SK-N-SH (cell line): Measurements from ENCODE around the gene PARD3B.

Source experiments
- EZH2phosphoT487 ChIP-seq: fragments of 200-600 bp; sonication (generic); IDR thresholded peaks from 2 replicates; pipeline ENCODE4 v1.6.1; 2017; ENCODE audit warnings: low read depth, mixed run types, mild to moderate bottlenecking, antibody characterized with exemption, moderate library complexity, borderline replicate concordance
- FOXJ3 ChIP-seq: sonication (generic); formaldehyde crosslinking; IDR thresholded peaks from 2 replicates; pipeline ENCODE4 v1.5.1; 2020; ENCODE audit warnings: mild to moderate bottlenecking, missing genetic modification reagents
- GABPA ChIP-seq: IDR thresholded peaks from 2 replicates; pipeline ENCODE4 v1.4.0; 2012; ENCODE audit warnings: low read depth, mild to moderate bottlenecking
- GATA2 ChIP-seq: sonication (generic); formaldehyde crosslinking; IDR thresholded peaks from 2 replicates; pipeline ENCODE4 v1.5.0; 2020; ENCODE audit warnings: mild to moderate bottlenecking, missing genetic modification reagents
- JUND ChIP-seq: IDR thresholded peaks from 2 replicates; pipeline ENCODE4 v1.4.0; 2012
- MEF2A ChIP-seq: IDR thresholded peaks from 2 replicates; pipeline ENCODE4 v1.4.0; 2012; ENCODE audit warnings: low read depth, borderline replicate concordance
- POLR2AphosphoS5 ChIP-seq: IDR thresholded peaks from 2 replicates; pipeline ENCODE4 v1.6.1; 2012; ENCODE audit warnings: low read depth, low read length
- RFX5 ChIP-seq: IDR thresholded peaks from 2 replicates; pipeline ENCODE4 v1.6.1; 2012; ENCODE audit warnings: mild to moderate bottlenecking, improper control_type of control experiment, low read length
- RXRA ChIP-seq: IDR thresholded peaks from 2 replicates; pipeline ENCODE4 v1.4.0; 2012; ENCODE audit warnings: low read depth, mild to moderate bottlenecking, borderline replicate concordance
- SMC3 ChIP-seq: IDR thresholded peaks from 2 replicates; pipeline ENCODE4 v1.6.1; 2012; ENCODE audit warnings: low read depth, low read length, improper control_type of control experiment
- TF ChIP-seq, protein P1 (sequence below): fragments of 200-600 bp; sonication (generic); IDR thresholded peaks from 2 replicates; pipeline ENCODE4 v1.6.1; 2017; ENCODE audit warnings: antibody characterized with exemption, mild to moderate bottlenecking, moderate library complexity
- TF ChIP-seq, protein P2 (sequence below): IDR thresholded peaks from 2 replicates; pipeline ENCODE4 v1.4.0; 2012; ENCODE audit warnings: low read depth
- TF ChIP-seq, protein P3 (sequence below): fragments of 150-350 bp; IDR thresholded peaks from 2 replicates; pipeline ENCODE4 v1.6.1; 2016; ENCODE audit warnings: mild to moderate bottlenecking, low read depth, low read length
- TF ChIP-seq, protein P4 (sequence below): IDR thresholded peaks from 2 replicates; pipeline ENCODE4 v1.6.1; 2012; ENCODE audit warnings: mild to moderate bottlenecking, low read depth, low read length, moderate library complexity

DNA sequence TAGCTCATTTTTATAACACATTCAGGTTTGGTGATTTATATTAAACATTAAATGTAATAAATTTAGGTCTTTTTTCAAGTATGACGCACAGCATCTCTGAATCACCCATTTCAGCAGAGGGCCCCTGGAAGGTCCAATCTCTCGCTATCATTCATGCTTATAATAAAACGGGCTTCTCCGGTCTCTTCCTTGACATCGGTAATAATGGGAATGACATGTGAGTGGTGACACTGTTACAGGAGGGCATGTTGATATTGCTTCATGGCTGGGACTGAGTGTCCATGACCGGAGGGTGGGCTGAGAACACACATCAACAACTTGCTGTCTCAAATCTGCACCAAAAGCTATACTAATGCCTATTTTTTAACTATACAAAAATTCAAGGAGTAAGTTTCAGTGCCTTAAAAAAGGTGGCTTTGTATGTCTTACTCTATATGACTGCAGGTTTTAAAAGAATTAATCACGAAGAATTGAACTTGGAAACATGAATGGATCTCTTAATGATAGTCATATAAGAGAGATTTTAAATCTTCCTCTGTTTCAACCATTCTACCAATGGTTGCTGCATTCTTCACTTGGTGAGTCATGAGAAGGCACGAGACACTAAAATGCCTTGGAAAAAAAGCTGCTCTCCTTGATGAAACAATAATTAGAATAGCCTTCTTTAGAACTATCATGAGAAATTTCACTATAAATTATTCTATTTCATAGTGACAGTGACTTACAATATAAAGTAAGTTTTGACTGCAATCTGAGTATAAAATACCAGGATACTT is 1035.1 kb downstream of the PARD3B start:
- TF ChIP-seq FOXJ3 (no peak), JUND (peak; percentile 51), GABPA (no peak), MEF2A (no peak), GATA2 (CRISPR knock-in tag) (no peak), RXRA (no peak), EZH2phosphoT487 (no peak), RFX5 (no peak), SMC3 (no peak), POLR2AphosphoS5 (no peak)
- TF ChIP-seq, protein P1, sequence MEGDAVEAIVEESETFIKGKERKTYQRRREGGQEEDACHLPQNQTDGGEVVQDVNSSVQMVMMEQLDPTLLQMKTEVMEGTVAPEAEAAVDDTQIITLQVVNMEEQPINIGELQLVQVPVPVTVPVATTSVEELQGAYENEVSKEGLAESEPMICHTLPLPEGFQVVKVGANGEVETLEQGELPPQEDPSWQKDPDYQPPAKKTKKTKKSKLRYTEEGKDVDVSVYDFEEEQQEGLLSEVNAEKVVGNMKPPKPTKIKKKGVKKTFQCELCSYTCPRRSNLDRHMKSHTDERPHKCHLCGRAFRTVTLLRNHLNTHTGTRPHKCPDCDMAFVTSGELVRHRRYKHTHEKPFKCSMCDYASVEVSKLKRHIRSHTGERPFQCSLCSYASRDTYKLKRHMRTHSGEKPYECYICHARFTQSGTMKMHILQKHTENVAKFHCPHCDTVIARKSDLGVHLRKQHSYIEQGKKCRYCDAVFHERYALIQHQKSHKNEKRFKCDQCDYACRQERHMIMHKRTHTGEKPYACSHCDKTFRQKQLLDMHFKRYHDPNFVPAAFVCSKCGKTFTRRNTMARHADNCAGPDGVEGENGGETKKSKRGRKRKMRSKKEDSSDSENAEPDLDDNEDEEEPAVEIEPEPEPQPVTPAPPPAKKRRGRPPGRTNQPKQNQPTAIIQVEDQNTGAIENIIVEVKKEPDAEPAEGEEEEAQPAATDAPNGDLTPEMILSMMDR, result no peak
- TF ChIP-seq, protein P2, sequence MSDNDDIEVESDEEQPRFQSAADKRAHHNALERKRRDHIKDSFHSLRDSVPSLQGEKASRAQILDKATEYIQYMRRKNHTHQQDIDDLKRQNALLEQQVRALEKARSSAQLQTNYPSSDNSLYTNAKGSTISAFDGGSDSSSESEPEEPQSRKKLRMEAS, result no peak
- TF ChIP-seq, protein P3, sequence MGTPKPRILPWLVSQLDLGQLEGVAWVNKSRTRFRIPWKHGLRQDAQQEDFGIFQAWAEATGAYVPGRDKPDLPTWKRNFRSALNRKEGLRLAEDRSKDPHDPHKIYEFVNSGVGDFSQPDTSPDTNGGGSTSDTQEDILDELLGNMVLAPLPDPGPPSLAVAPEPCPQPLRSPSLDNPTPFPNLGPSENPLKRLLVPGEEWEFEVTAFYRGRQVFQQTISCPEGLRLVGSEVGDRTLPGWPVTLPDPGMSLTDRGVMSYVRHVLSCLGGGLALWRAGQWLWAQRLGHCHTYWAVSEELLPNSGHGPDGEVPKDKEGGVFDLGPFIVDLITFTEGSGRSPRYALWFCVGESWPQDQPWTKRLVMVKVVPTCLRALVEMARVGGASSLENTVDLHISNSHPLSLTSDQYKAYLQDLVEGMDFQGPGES, result no peak
- TF ChIP-seq, protein P4, sequence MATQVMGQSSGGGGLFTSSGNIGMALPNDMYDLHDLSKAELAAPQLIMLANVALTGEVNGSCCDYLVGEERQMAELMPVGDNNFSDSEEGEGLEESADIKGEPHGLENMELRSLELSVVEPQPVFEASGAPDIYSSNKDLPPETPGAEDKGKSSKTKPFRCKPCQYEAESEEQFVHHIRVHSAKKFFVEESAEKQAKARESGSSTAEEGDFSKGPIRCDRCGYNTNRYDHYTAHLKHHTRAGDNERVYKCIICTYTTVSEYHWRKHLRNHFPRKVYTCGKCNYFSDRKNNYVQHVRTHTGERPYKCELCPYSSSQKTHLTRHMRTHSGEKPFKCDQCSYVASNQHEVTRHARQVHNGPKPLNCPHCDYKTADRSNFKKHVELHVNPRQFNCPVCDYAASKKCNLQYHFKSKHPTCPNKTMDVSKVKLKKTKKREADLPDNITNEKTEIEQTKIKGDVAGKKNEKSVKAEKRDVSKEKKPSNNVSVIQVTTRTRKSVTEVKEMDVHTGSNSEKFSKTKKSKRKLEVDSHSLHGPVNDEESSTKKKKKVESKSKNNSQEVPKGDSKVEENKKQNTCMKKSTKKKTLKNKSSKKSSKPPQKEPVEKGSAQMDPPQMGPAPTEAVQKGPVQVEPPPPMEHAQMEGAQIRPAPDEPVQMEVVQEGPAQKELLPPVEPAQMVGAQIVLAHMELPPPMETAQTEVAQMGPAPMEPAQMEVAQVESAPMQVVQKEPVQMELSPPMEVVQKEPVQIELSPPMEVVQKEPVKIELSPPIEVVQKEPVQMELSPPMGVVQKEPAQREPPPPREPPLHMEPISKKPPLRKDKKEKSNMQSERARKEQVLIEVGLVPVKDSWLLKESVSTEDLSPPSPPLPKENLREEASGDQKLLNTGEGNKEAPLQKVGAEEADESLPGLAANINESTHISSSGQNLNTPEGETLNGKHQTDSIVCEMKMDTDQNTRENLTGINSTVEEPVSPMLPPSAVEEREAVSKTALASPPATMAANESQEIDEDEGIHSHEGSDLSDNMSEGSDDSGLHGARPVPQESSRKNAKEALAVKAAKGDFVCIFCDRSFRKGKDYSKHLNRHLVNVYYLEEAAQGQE, result no peak
